Fibroblast of skin of right quadriceps (primary cell): ENCODE data around the gene CUTC.
"Not testable (repeated sequence)": the region's sequence is repeated elsewhere in the genome, so short reads cannot be mapped to it uniquely, and the experiment has no call there.

Experiments
- DNase-seq: peaks from one replicate; pipeline ENCODE4 v3.0.0-alpha.2; 2013

CUTC gene, protein sequence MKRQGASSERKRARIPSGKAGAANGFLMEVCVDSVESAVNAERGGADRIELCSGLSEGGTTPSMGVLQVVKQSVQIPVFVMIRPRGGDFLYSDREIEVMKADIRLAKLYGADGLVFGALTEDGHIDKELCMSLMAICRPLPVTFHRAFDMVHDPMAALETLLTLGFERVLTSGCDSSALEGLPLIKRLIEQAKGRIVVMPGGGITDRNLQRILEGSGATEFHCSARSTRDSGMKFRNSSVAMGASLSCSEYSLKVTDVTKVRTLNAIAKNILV

DNA sequence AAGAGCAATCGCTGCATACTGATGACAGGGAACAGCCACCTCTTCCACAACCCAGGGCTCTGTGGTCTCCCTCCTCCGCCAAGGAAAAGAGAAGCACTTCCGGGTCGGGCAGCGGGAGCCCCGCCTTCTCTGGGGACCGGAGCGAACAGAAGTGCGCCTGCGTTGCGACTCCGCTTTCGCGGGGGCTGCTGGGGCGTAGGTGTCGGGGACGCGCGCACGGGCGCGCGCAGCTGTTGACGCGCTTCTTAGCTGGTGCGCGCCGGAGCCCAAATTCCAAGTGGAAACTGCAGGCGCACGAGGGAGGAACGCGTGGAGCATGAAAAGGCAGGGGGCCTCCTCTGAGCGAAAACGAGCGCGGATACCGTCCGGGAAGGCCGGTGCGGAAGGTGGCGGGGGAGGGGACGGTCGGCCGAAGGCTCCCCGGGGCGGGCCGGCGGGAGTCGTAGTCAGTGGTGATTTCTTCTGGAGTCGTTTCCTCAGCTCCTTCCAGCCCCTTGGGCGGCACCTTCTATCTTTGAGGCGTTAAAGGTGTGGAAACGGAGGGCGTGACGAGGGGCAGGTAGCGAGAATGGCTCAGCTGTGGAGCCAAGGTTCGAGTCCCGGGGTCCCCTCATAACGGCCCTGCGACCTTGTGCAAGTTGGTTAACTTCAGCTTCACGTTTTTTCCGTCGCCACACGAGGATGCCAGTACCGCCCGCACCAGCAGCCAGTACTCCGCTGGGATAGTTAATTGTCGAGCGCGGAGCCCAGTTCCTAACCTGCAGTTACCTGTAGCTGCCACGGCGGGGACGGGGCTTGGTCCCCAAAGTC, at the start of gene CUTC, which contains the start of gene COX15:
Gene CUTC (plus strand): TSS at position 202 of the 810 bp plus-strand sequence. CDS start 115 bp downstream, at position 317.
Gene COX15 (minus strand): TSS at position 95 of the 810 bp plus-strand sequence. CDS start 78 bp downstream, at position 17.
- DNase-seq, result peak; percentile 95

DNA sequence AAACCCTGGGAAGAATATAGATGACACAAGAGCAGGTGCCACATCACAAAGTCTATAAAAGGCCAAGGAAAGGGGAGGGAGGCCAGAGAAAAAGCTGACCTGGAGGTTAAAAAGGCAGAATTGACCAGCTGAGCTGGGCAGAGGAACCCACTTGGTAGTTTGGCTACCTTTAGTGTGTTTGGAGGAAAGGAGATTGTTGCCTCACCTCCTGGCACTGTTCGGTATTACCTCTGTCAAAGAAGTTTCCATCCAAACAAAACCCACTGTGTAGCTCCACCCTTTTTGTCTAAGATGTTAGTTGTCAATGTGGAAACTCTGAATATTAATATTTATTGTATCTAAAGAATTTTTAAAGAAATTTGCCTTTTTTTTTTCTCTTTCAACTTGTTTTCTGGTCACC, 49.3 kb upstream of the CUTC start:
- no peak for DNase-seq

- no peak for DNase-seq
These were observed 46.5 kb upstream of the CUTC start for GRCh38 chr10:99685597-99685967.

GRCh38 chr10:99689461-99689860, 42.6 kb upstream of the CUTC start:
- peak; percentile 10 for DNase-seq

DNA sequence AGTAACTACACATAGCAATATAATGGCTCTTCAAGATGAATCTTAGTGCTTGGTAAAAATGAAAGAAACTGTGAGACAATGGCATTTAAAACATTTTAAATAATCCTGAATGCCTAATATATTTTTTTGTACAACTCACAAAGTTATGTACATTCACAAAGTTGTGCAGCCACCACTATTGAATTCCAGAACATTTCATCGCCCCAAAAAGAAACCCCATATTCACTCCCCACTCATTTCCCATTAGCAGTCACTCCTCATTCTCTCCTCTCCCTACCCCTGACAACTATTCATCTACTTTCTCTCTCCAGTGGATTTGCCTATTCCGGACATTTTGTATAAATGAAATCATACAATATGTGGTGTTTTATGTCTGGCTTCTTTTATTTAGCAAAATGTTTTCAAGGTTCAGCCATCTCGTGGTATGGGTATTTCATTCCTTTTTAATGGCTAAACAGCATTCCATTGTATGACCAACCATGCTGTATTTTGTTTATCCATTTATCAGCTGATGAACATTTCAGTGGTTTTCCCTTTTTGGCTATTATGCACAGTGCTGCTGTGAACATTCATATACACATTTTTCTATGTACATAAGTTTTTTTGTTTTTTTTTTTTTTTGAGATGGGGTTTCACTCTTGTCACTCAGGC, 38.0 kb upstream of the CUTC start:
- peak; percentile 85 for DNase-seq

GRCh38 chr10:99695761-99696160, 36.3 kb upstream of the CUTC start:
- peak; percentile 10 for DNase-seq

DNA sequence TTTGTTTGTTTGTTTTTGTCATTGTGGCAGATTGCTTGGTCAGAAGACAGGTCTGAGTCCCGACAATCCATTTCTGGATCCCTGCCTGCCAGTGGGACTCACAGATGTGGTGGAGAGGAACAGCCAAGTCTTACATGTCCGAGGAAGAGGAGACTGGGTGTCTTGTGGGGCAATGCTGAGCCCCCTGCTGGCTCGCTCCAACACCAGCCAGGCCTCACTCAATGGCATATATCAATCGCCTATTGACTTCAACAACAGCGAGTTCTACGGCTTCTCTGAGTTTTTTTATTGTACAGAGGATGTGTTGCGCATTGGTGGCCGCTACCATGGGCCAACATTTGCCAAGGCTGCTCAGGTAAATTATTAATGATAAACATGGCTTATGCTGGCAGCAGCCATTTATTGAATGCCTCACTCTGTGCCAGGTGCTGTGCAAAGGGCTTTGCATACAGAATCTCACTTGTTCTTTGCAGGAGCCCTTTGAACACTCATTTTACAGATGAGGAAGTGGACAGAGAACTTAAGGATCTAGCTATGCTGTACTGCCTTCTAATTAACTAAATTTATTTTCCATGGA, 33.4 kb upstream of the CUTC start:
- DNase-seq, result no peak

- DNase-seq, result no peak
These were observed 31.4 kb upstream of the CUTC start for GRCh38 chr10:99700649-99701048.

- DNase-seq, result no peak
These were observed 23.5 kb upstream of the CUTC start for GRCh38 chr10:99708428-99709012.

DNA sequence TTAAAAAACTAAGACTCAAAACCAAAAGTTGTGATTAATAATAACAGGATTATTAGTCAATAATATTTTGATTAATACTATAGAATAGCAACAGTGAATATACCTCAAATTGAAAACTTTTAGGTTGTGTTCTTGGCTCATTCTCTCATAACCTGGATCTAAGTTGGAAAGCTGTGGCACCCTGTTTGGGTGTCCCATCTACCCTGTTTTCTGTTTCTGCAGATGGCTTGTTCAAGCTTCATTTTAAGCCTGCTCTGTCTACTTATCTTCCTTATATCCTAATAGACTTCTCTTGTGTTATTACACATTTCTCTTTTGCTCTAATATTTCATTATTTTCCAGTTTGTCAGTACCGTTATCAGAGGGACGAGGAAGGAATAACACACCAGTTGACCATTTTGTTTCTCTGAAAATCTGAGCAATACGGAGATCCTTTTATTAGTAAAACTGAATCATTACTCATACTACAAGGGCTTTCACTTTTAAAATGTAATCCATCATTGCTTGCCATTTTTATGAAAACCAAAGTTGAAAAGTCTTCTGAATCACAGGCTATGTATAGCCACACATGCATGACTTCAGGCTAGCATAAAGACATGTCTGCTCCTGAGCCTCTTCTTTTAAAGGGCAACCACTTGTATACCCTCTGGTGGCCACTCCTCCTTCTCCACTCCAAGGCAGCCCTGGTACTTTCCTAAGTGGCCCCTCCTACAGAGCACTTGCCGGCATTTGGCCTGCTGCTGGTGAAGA, 22.4 kb upstream of the CUTC start:
- peak; percentile 40 for DNase-seq

DNA sequence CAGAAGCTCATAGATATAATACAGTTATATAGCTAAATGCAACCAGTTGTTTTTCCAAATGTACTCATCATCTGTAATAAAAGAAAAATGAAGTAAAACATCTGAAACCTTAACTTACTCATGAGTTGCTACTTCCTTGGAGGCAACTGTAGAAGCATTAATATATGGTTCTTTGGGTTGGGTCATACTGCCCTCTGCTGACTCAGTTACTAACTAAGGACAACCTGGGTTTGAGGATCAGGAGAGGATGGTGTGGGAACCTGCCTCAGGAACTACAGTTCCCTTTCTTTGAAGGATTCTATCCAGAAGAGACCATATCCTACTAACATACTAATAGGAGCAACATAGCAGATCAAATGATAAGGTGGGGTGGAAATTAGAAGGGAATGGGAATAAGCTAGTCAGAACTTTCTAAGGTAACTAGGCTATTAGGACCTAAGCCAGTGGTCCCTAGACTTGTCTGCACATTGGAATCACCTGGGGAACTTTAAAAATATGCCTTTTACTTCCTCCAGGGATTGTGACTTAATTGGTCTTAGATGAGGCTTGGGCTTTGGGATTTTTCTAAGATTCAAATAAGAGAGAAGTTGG, 20.8 kb upstream of the CUTC start:
- peak; percentile 57 for DNase-seq

GRCh38 chr10:99714446-99714845, 17.6 kb upstream of the CUTC start:
- no peak for DNase-seq

DNA sequence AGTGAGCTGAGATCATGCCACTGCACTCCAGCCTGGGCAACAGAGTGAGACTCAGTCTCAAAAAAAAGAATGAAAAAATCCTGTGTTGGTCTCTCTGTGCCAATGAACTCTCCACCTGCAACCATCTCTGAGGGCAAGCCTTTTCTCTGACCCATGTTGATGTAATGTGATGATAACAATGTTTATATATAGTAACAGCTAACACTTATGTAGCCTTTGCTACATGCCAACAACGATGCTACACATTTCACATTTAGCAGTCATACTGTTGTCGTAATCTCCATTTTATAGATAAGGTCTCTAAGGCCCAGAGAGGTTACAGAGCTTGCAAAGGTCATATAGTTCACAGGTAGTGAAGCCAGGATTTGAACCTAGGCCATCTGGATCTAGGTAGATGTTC, 11.6 kb upstream of the CUTC start:
- DNase-seq, result no peak

DNA sequence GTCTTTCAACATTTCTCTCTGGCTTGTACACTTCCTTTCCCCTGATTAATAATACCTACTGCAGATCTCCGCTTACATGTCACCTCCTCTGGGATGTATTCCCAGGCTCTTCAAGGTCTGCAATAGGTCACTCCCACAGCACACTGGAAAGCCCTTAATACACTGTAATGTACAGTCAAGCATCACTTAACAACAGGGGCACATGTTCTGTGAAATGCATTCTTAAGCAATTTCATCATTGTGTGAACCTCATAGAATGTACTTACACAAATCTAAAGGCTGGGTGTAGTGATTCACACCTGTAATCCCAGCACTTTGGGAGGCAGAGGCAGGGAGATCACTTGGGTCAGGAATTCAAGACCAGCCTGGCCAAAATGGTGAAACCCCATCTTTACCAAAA, 2.0 kb upstream of the CUTC start:
- DNase-seq, result peak; percentile 20

- DNase-seq, result no peak
These were observed 565 bp upstream of the CUTC start for GRCh38 chr10:99731306-99732032.

DNA sequence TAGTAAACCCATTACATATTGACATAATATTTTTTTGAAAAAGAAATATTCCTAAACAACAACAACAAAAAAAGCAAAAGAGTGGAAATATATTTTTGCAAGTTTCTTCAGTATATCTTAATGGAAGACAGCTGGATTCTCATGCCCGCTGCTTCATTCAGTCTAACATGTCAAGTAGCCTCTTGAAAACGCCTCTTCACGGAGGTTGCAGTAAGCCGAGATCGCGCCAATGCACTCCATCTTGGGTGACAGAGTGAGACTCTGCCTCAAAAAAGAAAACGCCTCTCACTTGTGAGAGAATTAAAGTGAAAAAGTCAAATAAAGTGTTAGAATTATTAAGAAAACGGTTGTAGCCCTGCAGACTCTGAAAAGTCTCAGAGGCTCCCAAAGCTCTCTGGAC, 1.3 kb downstream of the CUTC start:
- DNase-seq, result no peak

DNA sequence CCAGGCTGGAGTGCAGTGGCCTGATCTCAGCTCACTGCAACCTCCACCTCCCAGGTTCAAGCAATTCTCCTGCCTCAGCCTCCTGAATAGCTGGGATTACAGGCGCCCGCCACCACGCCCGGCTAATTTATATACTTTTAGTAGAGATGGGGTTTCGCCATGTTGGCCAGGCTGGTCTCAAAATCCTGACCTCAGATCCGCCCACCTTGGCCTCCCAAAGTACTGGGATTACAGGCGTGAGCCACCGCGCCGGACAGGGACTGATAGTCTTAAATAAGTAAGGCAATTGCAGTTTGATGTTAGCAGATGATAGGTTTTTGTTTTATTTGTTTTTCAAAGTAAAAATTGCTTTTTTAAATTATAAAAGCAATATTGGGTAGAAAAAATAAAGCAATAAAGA, 2.1 kb downstream of the CUTC start:
- DNase-seq, result not testable (repeated sequence)

- DNase-seq, result no peak
These were observed 8.2 kb downstream of the CUTC start for GRCh38 chr10:99740260-99740659.

DNA sequence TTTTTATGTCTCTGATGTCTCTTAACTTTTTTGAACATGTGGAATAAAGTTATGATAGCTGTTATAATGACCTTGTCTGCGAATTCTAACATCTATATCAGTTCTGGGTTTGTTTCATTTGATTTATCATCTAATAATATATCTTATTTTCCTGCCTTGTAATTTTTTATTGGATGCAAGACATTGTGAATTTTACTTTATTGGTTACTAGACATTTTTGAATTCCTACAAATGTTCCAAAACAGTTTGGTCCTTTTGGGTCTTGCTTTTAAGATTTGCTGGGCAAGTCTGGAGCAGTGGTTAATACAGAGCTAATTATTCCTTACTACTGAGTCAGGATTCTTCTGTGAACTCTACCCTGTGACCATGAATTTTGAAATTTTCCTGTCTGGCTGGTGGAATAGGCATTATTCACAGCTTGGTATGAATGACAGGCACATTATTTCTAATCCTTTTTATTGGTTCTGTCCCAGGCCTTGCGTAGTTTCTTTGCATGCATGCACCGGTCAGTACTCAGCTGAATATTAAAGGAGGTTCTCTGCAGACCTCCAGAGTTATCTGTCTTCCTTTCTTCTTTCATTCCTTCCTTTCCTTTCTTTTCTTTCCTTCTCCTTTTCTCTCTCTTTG, 9.0 kb downstream of the CUTC start:
- no peak for DNase-seq

DNA sequence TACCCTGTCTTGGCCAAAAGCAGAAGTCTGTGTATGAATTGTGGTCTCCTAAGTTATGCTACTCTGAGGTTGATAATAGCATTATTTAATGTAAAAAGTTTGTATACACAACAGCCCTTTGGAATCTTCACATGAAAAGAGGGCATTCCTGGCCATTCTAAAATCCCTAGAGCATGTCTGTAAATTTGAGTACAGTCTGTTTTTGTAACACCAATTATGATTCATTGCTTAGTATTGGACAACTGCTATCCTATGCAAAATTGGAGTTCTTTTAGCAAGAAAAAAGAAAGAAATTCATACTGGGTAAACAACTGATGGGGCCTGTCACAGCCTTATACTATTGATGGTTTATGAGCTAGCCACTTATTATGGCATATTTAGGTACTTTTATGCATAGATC, 10.2 kb downstream of the CUTC start:
- DNase-seq, result peak; percentile 34

DNA sequence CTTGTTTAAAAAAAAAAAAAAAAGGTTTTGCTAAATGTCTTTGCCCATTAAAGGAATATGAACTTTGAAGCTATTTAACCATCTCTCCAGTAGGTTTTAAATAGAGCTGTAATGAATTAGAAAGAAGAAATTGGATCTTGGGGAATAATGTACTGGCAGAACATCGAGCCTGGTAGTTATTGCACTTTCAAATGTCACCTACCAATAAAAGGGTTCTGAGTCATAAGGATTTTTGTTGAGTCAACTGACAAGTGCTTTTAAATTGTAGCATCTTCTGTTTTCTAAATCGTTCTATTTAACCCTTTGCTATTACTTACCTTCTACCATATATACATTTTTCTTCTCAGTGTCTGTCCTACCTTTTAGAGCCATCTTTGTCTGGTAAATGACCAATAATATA, 10.7 kb downstream of the CUTC start:
- DNase-seq, result peak; percentile 13
